KOPT-K1 (cell line): ENCODE results near the gene FCHSD2.

Source experiments
- H3K27ac ChIP-seq: fragments of 200-600 bp; sonication (generic); 2 replicates; pipeline ENCODE4 v1.5.1; 2016; ENCODE audit warnings: antibody characterized with exemption, mild to moderate bottlenecking, low read depth, low read length; ENCODE audit not compliant: poor library complexity, severe bottlenecking
- H3K36me3 ChIP-seq: fragments of 200-600 bp; sonication (generic); 2 replicates; pipeline ENCODE4 v1.5.1; 2017; ENCODE audit warnings: antibody characterized with exemption, mild to moderate bottlenecking, low read length, moderate library complexity; ENCODE audit not compliant: insufficient read depth
- H3K9me3 ChIP-seq: fragments of 200-600 bp; sonication (generic); 2 replicates; pipeline ENCODE4 v1.5.1; 2017; ENCODE audit warnings: antibody characterized with exemption, low read length, mild to moderate bottlenecking; ENCODE audit not compliant: insufficient read depth, poor library complexity, severe bottlenecking

FCHSD2 gene

DNA sequence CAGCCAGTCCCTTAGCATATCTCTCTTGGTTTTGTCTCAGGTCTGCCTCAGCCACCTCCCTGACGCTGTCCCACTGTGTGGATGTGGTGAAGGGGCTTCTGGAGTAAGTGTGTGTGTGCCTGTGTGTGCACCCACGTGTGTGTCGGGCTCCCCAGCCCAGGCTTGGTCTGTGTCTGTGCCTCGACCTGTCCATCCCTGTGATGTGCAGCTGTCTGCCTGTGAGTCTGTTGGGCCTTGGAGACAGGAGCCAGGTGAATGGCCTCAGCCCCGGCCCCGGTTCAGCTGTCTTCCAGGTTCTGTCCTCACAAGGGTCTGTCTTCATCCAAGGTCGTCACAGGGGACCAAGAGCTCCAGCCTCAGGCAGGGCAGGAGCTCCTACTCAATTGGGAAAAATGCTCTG is 318.1 kb downstream of the FCHSD2 start:
- no peaks in the 10 kb centered on the region for H3K9me3 ChIP-seq
- H3K27ac ChIP-seq = no peak overlapping the region
- peaks cover 94% of the 10 kb centered on the region for H3K36me3 ChIP-seq

DNA sequence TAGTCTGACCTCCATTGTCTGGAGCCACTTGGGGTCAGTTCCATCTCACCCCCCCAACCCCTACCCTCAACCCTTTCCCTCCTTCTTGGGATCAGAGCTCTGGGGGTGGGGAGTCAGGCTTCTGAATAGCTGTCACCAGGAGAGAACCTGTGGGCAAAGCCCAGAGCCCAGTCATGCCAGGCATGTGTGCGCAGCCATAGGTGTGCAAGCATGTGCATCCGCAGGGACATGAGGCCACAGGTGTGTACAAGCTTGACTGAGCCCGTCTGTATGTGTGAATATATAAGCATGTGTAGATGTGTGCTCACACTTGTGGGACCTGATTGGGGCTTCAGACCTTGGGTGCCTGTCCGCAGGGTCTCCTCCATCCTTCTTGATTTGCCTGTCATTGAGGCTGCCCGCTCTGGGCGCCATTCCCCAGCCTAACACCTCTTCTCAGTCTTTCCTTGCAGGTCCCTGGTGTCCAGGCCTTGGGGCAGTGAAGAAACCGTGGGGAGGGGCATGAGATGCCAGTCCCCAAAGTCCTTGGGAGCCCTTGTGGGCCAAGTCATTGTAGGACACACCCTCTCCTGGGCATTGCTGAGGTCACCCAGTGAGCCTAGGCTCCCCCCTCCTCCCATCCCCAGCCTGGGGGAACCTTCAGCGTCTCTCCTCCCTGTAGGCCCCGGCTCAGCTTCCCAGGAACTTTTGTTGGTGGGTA is 318.9 kb downstream of the FCHSD2 start:
- no peak overlapping the region for H3K27ac ChIP-seq
- no peaks in the 10 kb centered on the region for H3K9me3 ChIP-seq
- H3K36me3 ChIP-seq = peaks cover 94% of the 10 kb centered on the region

DNA sequence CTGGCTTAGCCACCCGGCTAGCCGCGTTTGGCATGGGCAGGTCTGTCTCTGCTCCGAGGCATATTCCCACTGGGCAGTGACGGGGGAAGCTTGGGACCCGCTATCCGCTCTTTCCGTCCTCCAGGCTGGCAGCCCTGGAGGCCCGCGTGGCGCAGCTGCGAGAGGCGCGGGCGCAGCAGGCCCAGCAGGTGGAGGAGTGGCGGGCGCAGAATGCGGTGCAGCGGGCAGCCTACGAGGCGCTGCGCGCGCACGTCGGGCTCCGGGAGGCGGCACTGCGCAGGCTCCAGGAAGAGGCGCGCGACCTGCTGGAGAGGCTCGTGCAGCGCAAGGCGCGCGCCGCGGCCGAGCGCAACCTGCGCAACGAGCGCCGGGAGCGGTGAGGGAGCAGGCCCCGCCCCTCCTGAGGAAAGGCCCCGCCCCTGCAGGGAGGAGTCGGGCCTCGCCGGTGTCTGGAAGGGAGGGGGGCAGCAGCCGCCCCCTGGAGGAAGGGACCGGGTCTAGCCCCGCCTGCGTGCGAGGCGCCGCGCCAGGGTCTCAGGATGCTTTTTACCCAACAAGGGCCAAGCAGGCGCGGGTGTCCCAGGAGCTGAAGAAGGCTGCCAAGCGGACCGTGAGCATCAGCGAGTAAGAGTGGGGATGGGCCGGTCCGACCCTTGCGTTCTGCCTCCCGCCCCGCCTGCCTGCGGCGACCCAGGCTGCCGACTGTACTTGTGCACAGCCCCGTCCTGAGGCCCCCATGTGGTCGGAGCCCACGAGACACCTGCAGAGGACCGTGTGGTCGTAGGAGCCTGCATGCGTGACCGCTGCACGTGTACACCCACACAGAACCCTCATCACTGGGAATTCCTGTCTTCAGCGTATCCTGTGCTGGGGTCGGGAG is 320.0 kb downstream of the FCHSD2 start:
- no peak overlapping the region for H3K27ac ChIP-seq

DNA sequence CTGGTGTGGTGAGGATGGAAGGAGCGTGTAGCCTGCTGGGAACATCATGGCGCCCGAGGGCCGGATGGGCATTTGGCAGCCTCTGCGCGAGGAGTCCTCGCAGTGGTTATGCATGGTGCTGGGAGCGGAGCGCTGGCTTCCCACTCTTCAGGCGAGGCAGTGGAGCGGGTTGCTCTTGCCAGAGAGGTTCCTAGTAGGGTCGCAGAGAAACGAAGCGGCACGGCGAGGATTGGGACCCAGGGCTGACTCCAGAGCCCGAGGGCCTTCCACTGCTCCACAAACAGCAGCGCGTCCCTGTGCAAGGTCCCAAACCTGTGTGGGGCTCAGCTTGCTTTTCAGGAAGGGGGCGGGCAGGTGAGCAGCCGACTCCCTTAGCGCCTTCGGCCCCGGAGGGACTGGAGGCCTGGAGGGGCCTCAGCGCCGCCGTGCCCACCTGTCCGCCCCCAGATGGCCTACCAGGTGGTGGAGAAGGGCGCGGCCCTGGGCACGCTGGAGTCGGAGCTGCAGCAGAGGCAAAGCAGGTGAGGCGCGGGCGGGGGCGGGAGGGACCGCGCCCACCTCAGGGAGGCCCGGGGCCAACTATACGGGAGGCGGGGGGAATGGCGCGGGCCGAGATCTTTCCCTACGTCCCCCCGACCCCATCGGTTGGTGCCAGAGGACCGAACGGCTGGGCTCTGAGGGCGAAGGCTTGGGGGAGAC is 320.7 kb downstream of the FCHSD2 start:
- H3K36me3 ChIP-seq = peaks cover 94% of the 10 kb centered on the region
- H3K9me3 ChIP-seq = no peaks in the 10 kb centered on the region
- no peak overlapping the region for H3K27ac ChIP-seq

More for the DNA sequence above, 320.0 kb downstream of the FCHSD2 start:
- Histone ChIP-seq H3K36me3 (peaks cover 99% of the 10 kb centered on the region), H3K9me3 (no peaks in the 10 kb centered on the region)

DNA sequence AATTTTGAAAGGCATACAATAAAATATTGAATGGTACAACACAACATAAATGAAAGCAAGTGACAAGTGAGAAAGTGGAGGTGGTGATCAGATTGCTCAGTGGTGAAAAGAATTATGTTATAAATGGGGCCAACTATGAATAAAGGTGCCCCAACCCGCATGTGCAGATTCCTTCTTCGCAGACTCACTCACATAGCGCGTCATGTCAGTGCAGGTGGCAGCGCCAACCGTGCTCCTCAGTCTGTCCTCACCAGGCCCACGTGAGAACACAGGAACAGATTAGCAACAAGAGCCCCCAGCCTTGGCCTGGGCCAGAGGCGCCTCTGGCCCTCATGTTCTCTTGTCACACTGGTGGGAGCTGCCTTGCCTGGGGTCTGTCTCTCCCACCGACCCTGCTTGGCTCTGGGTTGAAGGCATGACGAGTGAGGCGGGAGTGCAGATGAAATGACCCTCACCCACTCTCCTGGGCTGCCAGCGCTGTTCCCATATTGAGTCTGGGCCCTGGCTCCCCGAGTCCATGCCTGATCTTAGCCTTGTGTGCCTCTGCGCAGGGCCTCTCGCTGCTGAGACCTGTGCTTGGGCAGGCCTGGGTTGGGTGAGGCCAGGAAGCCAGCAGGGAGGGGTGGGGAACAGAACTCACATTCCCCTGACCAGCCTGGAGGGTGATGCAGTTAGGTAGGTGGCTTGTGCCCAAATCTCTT is 321.5 kb downstream of the FCHSD2 start:
- Histone ChIP-seq H3K27ac (no peak overlapping the region), H3K9me3 (no peaks in the 10 kb centered on the region), H3K36me3 (peaks cover 86% of the 10 kb centered on the region)

DNA sequence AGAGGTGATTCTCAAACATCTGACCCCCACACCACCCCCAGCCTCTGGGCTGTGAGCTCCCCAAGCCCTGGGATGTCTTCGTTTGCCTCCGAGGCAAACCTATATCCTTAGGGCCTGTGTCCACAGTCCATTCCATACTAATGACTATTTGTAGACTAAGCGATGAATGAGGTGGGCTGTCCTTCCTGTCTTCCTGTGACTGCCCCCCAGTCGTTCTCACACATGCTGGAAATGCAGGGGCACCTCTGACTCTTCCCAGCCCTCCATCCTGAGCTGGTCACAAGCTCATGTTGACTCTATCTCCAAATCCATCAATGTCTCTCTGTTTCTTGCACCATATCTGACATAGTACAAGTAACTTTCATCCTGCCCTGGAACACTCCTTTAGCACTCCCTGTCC is 323.1 kb downstream of the FCHSD2 start:
- Histone ChIP-seq H3K9me3 (no peaks in the 10 kb centered on the region), H3K36me3 (peaks cover 70% of the 10 kb centered on the region), H3K27ac (no peak overlapping the region)

DNA sequence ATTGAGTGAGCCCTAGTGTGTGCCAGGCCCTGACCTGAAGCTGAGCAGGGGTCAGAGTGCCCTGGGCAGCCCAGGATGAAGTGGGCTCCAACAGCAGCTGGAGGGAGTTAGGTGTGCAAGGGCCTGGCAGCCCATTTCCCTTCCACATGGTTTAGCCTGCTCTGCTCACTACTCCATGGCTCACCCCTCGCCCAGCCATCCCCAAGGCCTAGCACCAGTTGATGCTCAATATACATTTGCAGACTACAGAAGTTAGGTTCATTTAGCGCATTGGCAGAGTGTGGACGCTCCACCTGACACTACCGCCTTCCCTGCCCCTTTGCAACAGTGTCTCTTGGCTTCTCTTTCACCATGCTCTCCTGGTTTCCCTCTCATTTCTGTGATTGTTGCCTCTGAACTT is 324.2 kb downstream of the FCHSD2 start:
- no peak overlapping the region for H3K27ac ChIP-seq
- H3K36me3 ChIP-seq = peaks cover 60% of the 10 kb centered on the region
- H3K9me3 ChIP-seq = no peaks in the 10 kb centered on the region

DNA sequence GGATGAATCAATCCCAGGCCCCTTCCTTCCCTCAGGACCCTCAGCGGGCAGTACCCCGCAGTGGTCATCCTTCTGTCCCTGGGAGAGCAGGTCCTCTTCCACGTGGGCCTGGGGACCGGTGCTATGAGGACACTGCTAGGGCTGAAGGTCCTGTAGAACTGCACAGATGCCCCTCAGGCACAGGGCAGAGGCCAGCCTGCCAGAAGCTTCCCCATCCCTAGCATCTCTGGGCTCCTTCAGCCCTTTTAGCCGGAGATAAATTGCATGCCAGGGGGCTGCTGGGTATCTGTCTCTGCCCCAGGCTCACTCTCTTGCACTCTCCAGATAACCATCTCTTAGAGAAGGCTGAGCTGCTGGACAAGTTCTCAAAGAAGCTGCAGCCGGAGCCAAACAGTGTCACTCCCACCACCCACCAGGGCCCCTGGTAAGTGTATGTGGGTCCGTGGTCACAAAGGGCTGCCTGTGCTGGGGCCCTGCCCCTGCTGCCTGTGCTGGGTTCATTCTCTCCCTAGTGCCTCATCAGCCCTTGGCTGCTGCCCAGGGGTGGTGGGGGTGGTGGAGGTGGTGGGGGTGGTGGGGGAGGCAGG is 325.6 kb downstream of the FCHSD2 start:
- H3K9me3 ChIP-seq = no peaks in the 10 kb centered on the region
- H3K27ac ChIP-seq = peak overlapping the region; percentile 87
- H3K36me3 ChIP-seq = peaks cover 51% of the 10 kb centered on the region

DNA sequence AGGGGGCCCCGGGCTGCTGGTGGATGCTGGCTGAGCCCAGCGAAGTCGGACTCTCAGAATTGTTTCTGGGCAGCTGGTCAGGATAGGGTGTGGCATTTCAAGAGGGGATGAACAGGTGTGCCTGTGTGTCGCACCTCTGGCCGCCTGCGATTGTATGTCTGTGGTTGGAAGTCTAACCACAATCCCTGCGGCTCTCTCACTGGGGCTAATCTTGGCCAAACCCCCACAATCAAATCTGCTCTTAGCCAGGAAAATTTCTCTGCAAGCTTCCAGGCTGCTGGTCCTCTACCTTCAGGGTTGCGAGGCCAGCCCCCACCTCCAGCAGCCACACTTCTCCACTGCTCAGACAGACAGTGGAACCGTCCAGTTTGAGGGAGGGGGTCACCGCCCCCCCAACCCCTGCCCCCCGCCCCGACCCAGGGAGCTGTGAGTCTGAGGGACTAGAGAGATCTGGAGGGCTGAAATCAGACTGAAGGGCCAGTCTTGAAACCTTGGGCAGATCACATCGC is 327.0 kb downstream of the FCHSD2 start:
- peak overlapping the region; percentile 87 for H3K27ac ChIP-seq
- H3K9me3 ChIP-seq = no peaks in the 10 kb centered on the region
- H3K36me3 ChIP-seq = peaks cover 46% of the 10 kb centered on the region

DNA sequence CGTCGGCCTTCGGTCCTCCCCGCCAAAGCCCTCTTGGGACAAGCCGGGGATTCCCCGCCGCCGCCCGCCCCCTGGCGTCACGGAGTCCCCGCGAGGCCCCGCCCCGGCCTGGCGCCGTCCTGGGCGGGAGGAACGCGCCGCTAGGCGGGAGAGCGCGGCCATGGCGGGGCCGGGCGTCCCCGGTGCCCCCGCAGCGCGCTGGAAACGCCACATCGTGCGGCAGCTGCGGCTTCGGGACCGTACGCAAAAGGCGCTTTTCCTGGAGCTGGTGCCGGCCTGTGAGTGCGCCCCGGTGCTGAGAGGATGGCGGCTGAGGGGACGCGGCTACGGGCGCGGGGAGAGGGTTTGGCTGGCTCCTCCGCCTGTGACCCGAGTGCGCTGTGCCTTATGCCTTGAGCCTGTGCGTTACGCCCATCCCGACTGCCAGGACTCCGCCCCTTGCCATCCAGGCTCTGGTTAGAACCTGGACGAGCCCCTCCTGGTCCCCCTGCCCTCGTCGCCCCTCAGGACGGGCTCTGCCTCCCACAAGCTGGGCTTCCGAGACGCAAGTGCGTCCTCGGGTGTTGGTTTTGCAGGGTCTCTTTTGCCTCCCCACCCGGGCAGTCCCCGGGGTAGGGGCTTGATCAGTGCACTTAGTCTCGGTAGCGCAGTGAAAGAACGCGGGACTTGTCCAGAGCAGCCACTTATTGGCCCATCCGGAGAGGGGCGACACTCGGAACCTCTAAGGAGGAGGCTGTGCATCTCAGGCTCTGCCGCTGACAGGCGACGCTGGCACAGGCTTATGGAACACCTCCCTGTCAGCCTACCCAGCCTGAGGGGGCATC is 327.6 kb downstream of the FCHSD2 start, which contains the start of gene ATG16L2:
Gene ATG16L2 (plus strand): TSS at position 126 of the 824 bp plus-strand sequence. CDS start 35 bp downstream, at position 161.
- H3K27ac ChIP-seq = peak within 1 kb of the TSS; percentile 87
- H3K36me3 ChIP-seq = peaks cover 46% of the 10 kb centered on the region
- H3K9me3 ChIP-seq = no peaks in the 10 kb centered on the region

DNA sequence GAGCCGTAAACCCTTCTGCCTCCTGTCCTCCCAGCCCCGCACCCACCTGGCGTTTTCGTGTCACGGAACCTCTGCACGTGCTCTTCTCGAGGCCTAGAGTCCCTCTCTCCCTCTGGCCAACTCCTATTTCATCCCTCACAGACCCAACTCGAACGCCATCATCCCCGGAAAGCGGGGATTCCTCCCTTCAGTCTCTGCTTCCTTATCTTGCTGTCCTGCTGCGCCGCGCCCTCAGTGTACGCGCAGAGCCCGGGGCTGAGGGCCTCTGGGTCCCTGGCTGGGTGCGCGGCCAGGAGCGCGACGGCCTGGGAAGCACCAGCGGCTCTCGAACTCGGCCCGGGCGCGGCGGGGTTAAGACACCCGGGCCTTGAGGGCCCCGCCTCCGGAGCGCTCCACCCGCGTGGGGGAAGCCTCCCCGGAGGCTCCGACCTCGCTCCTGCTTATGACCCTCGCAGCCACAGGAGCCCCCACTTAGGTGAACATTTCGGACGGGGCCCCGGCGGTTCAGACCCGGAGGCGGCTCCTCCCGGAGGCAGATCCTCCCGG is 328.3 kb downstream of the FCHSD2 start:
- peak overlapping the region; percentile 87 for H3K27ac ChIP-seq
- no peaks in the 10 kb centered on the region for H3K9me3 ChIP-seq
- peaks cover 46% of the 10 kb centered on the region for H3K36me3 ChIP-seq

DNA sequence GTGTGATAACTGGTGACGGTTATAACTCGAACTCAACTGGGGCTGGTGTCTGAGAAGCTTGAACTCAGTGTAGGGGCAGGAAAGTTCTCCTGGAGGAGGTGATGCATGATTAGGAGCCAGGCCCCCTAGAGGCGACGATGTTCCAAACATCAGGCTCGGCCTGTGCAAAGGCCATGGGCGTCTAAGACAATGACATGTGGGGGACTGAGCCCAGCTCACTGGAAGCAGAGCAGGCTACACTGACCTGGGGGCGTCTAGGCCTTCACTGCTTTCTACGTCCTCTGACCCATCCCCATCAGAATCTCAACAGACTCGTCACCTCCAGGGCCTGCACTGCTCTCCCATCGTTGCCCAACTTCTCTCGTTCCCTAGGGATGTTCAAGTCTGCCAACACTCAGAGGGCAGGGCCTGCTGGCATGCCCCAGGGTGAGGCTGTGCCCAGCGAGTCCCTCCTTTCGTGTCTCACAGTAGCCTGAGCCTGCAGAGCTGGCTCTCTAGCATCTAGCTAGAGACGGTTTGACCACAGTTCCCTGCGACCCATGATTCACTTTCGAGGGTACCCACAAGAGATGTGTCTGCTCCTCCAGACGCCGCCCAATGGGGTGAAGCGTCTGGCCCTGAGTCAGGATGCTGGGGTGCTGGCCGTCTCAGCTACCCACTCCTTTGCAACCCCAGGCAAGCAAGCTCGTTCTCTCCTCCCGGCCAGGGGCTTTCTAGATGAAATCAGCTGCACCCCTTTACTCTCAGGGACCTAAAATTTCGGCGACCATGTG is 329.0 kb downstream of the FCHSD2 start:
- Histone ChIP-seq H3K9me3 (no peaks in the 10 kb centered on the region), H3K36me3 (peaks cover 46% of the 10 kb centered on the region), H3K27ac (peak overlapping the region; percentile 87)

DNA sequence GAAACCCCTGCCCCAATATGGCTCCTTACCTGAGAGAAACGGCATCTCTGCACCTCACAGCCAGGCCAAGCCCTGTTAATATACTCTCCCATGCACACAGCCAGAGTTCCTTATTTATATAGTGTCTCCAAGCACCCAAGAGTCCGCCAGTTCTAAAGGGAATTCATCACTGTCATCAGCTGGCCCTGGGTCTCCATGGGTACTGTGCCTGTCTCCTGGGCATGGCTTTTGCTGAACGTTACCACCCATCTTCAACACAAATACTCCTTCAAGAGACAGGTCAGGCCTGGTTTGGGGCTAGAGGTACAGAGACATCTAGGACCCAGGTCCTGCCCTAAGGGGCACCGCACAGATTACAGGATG is 329.5 kb downstream of the FCHSD2 start:
- H3K9me3 ChIP-seq = no peaks in the 10 kb centered on the region
- H3K27ac ChIP-seq = peak overlapping the region; percentile 87
- H3K36me3 ChIP-seq = peaks cover 46% of the 10 kb centered on the region
